GM23338 (cell line): ENCODE measurements around the gene APELA.

ENCODE experiments used
- EZH2 ChIP-seq: fragments of 200-600 bp; sonication (generic); IDR thresholded peaks from one replicate; pipeline ENCODE4 v1.8.0; 2017; ENCODE audit warnings: antibody characterized with exemption, mild to moderate bottlenecking, low read depth; ENCODE audit not compliant: unreplicated experiment
- EZH2phosphoT487 ChIP-seq: fragments of 200-600 bp; sonication (generic); IDR thresholded peaks from one replicate; pipeline ENCODE4 v1.8.1; 2018; ENCODE audit warnings: antibody characterized with exemption; ENCODE audit not compliant: unreplicated experiment
- JUNB ChIP-seq: IDR thresholded peaks from one replicate; pipeline ENCODE4 v1.6.1; 2016; ENCODE audit warnings: antibody characterized with exemption; ENCODE audit not compliant: unreplicated experiment
- POLR2AphosphoS5 ChIP-seq: IDR thresholded peaks from 2 replicates; pipeline ENCODE4 v1.6.1; 2016; ENCODE audit warnings: antibody characterized with exemption, low read depth
- TF ChIP-seq, protein P1 (sequence below): fragments of 250-450 bp; sonication (Bioruptor Pico); IDR thresholded peaks from 2 replicates; pipeline ENCODE4 v1.5.0; 2020; ENCODE audit warnings: mild to moderate bottlenecking, moderate library complexity
- TF ChIP-seq, protein P2 (sequence below), 2 experiments: fragments of 200-600 bp in 1 of 2; sonication (generic) in 1 of 2; conservative IDR thresholded peaks; 2 replicates each; pipeline versions ENCODE4 v1.5.1 to v1.6.1; 2016 to 2017; ENCODE audit warnings: antibody characterized with exemption in 2 of 2, low read depth in 2 of 2, mild to moderate bottlenecking in 2 of 2, moderate library complexity in 1 of 2
- TF ChIP-seq, protein P3 (sequence below): IDR thresholded peaks from one replicate; pipeline ENCODE4 v1.6.1; 2018; ENCODE audit warnings: antibody characterized with exemption; ENCODE audit not compliant: unreplicated experiment

DNA sequence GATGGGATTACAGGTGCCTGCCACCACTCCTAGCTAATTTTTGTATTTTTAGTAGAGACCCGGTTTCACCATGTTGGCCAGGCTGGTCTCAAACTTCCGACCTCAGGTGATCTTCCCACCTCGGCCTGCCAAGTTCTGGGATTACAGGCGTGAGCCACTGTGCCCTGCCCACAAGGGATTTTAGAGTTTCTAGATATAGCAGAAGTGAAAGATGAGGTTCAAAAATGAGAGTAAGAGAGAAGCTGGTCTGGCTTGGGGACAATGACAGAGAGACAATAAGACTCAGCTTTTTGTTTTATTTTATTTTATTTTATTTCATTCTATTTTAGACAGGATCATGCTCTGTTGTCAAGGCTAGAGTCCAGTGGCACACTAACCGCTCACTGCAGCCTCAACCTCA lies 69.8 kb downstream of the APELA start:
- TF ChIP-seq, protein P1, sequence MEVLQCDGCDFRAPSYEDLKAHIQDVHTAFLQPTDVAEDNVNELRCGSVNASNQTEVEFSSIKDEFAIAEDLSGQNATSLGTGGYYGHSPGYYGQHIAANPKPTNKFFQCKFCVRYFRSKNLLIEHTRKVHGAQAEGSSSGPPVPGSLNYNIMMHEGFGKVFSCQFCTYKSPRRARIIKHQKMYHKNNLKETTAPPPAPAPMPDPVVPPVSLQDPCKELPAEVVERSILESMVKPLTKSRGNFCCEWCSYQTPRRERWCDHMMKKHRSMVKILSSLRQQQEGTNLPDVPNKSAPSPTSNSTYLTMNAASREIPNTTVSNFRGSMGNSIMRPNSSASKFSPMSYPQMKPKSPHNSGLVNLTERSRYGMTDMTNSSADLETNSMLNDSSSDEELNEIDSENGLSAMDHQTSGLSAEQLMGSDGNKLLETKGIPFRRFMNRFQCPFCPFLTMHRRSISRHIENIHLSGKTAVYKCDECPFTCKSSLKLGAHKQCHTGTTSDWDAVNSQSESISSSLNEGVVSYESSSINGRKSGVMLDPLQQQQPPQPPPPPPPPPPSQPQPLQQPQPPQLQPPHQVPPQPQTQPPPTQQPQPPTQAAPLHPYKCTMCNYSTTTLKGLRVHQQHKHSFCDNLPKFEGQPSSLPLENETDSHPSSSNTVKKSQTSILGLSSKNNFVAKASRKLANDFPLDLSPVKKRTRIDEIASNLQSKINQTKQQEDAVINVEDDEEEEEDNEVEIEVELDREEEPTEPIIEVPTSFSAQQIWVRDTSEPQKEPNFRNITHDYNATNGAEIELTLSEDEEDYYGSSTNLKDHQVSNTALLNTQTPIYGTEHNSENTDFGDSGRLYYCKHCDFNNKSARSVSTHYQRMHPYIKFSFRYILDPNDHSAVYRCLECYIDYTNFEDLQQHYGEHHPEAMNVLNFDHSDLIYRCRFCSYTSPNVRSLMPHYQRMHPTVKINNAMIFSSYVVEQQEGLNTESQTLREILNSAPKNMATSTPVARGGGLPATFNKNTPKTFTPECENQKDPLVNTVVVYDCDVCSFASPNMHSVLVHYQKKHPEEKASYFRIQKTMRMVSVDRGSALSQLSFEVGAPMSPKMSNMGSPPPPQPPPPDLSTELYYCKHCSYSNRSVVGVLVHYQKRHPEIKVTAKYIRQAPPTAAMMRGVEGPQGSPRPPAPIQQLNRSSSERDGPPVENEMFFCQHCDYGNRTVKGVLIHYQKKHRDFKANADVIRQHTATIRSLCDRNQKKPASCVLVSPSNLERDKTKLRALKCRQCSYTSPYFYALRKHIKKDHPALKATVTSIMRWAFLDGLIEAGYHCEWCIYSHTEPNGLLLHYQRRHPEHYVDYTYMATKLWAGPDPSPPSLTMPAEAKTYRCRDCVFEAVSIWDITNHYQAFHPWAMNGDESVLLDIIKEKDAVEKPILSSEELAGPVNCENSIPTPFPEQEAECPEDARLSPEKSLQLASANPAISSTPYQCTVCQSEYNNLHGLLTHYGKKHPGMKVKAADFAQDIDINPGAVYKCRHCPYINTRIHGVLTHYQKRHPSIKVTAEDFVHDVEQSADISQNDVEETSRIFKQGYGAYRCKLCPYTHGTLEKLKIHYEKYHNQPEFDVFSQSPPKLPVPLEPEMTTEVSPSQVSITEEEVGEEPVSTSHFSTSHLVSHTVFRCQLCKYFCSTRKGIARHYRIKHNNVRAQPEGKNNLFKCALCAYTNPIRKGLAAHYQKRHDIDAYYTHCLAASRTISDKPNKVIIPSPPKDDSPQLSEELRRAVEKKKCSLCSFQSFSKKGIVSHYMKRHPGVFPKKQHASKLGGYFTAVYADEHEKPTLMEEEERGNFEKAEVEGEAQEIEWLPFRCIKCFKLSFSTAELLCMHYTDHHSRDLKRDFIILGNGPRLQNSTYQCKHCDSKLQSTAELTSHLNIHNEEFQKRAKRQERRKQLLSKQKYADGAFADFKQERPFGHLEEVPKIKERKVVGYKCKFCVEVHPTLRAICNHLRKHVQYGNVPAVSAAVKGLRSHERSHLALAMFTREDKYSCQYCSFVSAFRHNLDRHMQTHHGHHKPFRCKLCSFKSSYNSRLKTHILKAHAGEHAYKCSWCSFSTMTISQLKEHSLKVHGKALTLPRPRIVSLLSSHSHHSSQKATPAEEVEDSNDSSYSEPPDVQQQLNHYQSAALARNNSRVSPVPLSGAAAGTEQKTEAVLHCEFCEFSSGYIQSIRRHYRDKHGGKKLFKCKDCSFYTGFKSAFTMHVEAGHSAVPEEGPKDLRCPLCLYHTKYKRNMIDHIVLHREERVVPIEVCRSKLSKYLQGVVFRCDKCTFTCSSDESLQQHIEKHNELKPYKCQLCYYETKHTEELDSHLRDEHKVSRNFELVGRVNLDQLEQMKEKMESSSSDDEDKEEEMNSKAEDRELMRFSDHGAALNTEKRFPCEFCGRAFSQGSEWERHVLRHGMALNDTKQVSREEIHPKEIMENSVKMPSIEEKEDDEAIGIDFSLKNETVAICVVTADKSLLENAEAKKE (CRISPR knock-in tag) = no peak
- TF ChIP-seq JUNB (no peak), EZH2 (no peak), EZH2phosphoT487 (no peak), POLR2AphosphoS5 (no peak)
- TF ChIP-seq, protein P2, sequence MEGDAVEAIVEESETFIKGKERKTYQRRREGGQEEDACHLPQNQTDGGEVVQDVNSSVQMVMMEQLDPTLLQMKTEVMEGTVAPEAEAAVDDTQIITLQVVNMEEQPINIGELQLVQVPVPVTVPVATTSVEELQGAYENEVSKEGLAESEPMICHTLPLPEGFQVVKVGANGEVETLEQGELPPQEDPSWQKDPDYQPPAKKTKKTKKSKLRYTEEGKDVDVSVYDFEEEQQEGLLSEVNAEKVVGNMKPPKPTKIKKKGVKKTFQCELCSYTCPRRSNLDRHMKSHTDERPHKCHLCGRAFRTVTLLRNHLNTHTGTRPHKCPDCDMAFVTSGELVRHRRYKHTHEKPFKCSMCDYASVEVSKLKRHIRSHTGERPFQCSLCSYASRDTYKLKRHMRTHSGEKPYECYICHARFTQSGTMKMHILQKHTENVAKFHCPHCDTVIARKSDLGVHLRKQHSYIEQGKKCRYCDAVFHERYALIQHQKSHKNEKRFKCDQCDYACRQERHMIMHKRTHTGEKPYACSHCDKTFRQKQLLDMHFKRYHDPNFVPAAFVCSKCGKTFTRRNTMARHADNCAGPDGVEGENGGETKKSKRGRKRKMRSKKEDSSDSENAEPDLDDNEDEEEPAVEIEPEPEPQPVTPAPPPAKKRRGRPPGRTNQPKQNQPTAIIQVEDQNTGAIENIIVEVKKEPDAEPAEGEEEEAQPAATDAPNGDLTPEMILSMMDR (conservative IDR thresholded peaks at IDR 0.05; ENCODE audit: low read depth in 2 of 2) = no peak
- TF ChIP-seq, protein P3, sequence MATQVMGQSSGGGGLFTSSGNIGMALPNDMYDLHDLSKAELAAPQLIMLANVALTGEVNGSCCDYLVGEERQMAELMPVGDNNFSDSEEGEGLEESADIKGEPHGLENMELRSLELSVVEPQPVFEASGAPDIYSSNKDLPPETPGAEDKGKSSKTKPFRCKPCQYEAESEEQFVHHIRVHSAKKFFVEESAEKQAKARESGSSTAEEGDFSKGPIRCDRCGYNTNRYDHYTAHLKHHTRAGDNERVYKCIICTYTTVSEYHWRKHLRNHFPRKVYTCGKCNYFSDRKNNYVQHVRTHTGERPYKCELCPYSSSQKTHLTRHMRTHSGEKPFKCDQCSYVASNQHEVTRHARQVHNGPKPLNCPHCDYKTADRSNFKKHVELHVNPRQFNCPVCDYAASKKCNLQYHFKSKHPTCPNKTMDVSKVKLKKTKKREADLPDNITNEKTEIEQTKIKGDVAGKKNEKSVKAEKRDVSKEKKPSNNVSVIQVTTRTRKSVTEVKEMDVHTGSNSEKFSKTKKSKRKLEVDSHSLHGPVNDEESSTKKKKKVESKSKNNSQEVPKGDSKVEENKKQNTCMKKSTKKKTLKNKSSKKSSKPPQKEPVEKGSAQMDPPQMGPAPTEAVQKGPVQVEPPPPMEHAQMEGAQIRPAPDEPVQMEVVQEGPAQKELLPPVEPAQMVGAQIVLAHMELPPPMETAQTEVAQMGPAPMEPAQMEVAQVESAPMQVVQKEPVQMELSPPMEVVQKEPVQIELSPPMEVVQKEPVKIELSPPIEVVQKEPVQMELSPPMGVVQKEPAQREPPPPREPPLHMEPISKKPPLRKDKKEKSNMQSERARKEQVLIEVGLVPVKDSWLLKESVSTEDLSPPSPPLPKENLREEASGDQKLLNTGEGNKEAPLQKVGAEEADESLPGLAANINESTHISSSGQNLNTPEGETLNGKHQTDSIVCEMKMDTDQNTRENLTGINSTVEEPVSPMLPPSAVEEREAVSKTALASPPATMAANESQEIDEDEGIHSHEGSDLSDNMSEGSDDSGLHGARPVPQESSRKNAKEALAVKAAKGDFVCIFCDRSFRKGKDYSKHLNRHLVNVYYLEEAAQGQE = no peak
